GM12874 (cell line): ENCODE results near the gene GRIK4.

Experiments
- TF ChIP-seq, protein P1 (sequence below): IDR thresholded peaks from 2 replicates; pipeline ENCODE4 v1.5.1; 2011; ENCODE audit warnings: low read depth, mild to moderate bottlenecking, control low read depth, low read length, moderate library complexity; ENCODE audit not compliant: insufficient read depth

GRIK4 gene

DNA sequence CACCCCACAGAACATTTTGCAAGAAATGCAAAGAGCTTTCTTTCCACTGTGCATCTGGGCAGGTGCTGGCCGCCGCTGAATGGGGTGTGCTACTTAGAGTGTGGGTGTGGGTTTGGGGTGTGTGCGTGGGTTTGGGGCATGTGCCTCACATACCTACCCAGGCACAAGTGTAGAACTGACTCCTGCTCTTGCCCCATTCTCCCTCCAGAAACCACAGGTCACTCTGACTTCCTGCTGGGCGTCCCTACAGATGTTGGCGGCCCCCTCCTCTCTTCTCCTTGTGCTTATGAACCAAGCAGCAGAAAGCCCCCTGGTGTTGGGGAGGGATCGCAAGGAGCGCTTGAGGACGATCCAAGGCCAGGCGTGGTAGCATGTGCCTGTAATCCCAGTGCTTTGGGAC, 63.9 kb downstream of the GRIK4 start:
- TF ChIP-seq, protein P1, sequence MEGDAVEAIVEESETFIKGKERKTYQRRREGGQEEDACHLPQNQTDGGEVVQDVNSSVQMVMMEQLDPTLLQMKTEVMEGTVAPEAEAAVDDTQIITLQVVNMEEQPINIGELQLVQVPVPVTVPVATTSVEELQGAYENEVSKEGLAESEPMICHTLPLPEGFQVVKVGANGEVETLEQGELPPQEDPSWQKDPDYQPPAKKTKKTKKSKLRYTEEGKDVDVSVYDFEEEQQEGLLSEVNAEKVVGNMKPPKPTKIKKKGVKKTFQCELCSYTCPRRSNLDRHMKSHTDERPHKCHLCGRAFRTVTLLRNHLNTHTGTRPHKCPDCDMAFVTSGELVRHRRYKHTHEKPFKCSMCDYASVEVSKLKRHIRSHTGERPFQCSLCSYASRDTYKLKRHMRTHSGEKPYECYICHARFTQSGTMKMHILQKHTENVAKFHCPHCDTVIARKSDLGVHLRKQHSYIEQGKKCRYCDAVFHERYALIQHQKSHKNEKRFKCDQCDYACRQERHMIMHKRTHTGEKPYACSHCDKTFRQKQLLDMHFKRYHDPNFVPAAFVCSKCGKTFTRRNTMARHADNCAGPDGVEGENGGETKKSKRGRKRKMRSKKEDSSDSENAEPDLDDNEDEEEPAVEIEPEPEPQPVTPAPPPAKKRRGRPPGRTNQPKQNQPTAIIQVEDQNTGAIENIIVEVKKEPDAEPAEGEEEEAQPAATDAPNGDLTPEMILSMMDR: no peak

DNA sequence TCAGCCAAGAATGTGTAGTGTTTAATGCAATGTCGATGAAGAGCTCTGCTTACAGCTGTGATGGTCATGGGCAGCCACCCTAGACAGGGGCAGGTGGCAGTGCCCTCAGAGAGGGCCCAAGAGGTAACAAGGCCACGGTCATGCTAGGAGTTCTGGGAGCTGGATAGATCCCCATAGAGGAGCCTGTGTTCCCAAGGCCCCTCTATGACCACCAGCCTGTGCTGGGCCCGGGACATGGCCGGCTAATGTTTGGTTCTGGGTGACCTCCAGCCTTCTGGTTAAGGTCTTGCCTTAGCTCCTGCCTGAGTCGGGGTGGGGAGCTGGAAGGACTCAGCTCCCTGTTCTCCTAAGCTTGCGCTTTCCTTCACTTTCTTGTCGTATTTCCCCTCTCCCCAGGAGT, 65.1 kb downstream of the GRIK4 start:
- TF ChIP-seq, protein P1: no peak

DNA sequence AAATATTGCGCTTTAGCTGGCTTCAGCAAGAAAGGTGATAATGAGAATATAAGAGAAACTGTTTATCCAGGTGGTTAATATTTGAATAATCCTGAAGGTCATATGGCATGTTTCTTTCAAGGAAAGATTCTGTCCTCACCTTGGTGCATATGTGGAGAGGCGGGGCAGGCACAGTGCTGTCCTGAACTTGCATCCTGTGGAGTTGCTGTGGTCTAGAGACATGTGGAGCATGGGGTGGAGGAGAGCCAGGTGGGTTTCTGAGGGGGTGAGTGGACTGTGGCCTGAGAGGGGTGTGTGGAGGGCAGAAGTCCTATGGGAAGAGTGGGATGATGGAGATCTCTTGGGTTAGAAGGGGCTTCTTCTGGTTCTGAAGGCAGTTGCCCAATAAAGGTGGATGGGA, 65.5 kb downstream of the GRIK4 start:
- TF ChIP-seq, protein P1: no peak

DNA sequence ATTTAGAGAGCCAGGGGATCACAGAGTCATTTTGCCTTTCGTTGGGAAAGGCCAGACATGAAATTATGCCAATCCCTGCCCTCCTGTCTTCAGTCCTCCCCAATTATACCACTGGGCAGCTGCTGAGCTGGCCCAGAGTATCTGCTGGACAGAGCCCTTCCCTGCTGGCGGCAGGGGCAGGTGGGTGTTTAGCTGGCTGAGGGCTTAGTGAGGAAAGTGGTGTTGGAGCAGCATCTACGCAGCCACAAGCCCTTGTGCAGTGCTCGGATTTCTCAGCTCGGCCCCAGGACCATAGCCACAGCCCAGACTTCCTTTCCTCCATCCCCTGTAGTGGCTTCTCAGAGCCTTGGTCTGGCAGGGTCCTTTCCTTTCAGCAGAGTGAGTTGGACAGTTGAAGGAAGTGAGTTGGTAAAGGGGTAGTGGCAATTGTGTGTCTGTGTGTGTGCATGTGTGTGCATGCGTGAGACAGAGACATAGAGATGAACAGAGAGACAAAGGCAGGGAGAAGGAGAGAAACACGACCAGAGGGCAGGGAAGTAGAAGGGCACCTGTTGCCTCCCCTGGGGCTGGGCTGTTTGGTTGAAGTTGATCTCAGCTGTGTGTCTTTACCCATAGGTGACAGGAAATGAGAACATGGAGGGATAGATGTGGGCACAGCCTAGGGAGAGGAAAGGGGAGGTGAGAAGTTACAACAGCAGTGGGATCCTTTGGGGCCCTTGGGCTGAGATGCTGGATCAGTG, 66.2 kb downstream of the GRIK4 start:
- TF ChIP-seq, protein P1: no peak

DNA sequence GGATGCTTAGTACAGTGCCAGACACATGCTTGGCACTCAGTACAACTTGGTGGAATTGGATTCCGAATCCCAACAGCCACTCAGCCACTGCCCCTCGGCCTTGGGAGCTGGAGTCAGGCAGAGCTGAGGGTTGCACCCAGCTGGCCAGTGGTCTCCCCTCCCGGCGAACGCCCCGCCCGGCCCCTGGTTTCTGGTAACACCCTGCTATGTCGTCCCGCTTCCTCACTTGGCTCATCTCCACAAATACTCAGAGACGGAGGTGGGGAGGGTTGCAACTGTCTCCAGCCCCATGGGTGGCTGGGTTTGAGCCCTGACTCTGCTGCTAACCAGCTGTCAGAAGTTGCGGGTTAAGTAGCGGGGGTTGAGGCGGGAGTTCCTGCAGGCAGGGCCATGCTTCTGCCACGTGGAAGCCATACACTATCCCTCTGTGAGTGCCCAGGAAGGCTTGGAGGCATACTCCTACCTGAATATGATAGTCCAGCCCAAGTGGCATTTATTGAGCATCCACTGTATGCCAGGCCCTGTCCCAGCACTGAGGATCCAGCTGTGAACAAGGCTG, 67.1 kb downstream of the GRIK4 start:
- TF ChIP-seq, protein P1: no peak

DNA sequence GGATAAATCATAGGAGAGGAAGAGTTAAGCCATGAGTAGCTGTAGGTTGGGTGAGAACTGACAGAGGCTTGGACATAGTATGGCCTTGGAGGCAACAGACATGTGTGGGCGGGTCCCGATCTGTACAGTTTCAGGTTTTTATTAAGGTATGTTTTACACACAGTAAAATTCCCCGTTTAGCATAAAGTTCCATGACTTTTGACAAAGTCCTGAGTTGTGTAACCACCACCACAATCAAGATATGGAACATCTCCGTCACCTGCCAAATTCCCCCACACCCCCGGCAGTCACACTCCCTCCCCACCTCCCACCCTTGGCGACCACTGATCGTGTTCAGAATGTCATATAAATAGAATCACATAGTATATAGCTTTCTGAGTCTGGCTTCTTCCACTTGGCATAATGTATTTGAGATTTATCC, 68.1 kb downstream of the GRIK4 start:
- TF ChIP-seq, protein P1: no peak

DNA sequence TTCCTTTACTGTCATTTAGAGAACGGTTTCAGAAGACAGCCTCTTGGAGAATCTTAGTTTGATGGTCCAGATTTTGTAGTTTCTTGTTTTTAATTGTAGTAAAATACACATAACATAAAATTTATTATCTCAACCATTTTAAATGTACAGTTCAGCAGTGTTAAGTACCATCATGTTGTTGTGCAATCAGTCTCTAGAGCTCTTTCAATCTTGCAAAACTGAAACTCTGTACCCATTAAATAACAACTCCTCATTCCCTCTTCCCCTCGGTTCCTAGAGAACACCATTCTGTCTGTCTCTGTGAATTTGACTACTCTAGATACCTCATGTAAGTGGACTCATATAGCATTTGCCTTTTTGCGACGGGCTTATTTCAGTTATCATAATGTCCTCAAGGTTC, 69.8 kb downstream of the GRIK4 start:
- TF ChIP-seq, protein P1: no peak
